Stimulated activated CD8-positive, alpha-beta memory T cell treated with anti-CD3 and anti-CD28 coated beads, Interleukin-4, amount 100 ng/mL, for 24 hours (primary cell): Measurements from ENCODE around the gene DNASE2B.

Experiments
- DNase-seq: peaks from one replicate; pipeline ENCODE4 v3.0.0-alpha.2; 2020; ENCODE audit warnings: low read depth

DNASE2B gene

GRCh38 chr1:84452436-84452835, 54.2 kb downstream of the DNASE2B start:
- DNase-seq, result no peak

- DNase-seq, result no peak
Observed at GRCh38 chr1:84462118-84462517, 63.8 kb downstream of the DNASE2B start.
